OCI-LY7 (cell line): Measurements from ENCODE around the gene STX16. TPM values are rescaled to one million over a fixed set of nuclear protein-coding genes. Genes with fewer than 3 reads are reported as not detected.

ENCODE experiments used
- BruUV-seq: library from RNA; stranded (reverse); fragments of 400-500 nt; replicated peaks from 2 replicates; lab custom pipeline; 2021; lab: Mats Ljungman, UMichigan
- CTCF ChIA-PET: fragments of 300-600 bp; sonication (Branson Sonifier 250); formaldehyde crosslinking; loops from one replicate; lab custom pipeline; 2022; ENCODE audit warnings: antibody characterized with exemption; ENCODE audit not compliant: unreplicated experiment; lab: Charles Lee
- POLR2A ChIA-PET: fragments of 300-600 bp; sonication (Branson Sonifier 250); formaldehyde crosslinking; loops from one replicate; lab custom pipeline; 2022; ENCODE audit warnings: antibody characterized with exemption; lab: Charles Lee
- DNase-seq: peaks from one replicate; pipeline ENCODE4 v3.0.0-alpha.2; 2015; ENCODE audit warnings: low spot score
- H2AFZ ChIP-seq: fragments of 200-600 bp; sonication (generic), shearing (Covaris generic); 2 replicates; pipeline ENCODE4 v1.6.1; 2014; ENCODE audit warnings: mild to moderate bottlenecking, antibody characterized with exemption, low read length, moderate library complexity
- H3K27ac ChIP-seq: fragments of 200-600 bp; sonication (generic); 2 replicates; pipeline ENCODE4 v1.5.1; 2014; ENCODE audit warnings: mixed run types, low read depth, mild to moderate bottlenecking, moderate library complexity, low read length, inconsistent platforms; ENCODE audit not compliant: poor library complexity, severe bottlenecking
- H3K36me3 ChIP-seq: fragments of 200-600 bp; sonication (generic); 2 replicates; pipeline ENCODE4 v1.6.1; 2014; ENCODE audit warnings: mild to moderate bottlenecking, antibody characterized with exemption, low read length, moderate library complexity, mixed read lengths; ENCODE audit not compliant: insufficient read depth
- H3K4me1 ChIP-seq: fragments of 200-600 bp; sonication (generic); 2 replicates; pipeline ENCODE4 v1.5.1; 2014; ENCODE audit warnings: mild to moderate bottlenecking, low read length; ENCODE audit not compliant: insufficient read depth, poor library complexity, severe bottlenecking
- H3K4me2 ChIP-seq: fragments of 200-600 bp; sonication (generic); 2 replicates; pipeline ENCODE4 v1.6.1; 2014; ENCODE audit warnings: mild to moderate bottlenecking, low read length
- H3K4me3 ChIP-seq: fragments of 200-600 bp; sonication (generic); 2 replicates; pipeline ENCODE4 v1.5.1; 2014; ENCODE audit warnings: mild to moderate bottlenecking, low read depth, low read length; ENCODE audit not compliant: poor library complexity, severe bottlenecking
- H3K79me2 ChIP-seq: fragments of 200-600 bp; sonication (generic); 2 replicates; pipeline ENCODE4 v1.6.1; 2016; ENCODE audit warnings: low read depth, mild to moderate bottlenecking, low read length, moderate library complexity, mixed read lengths; ENCODE audit not compliant: insufficient read depth
- H3K9me2 ChIP-seq: fragments of 200-600 bp; sonication (generic); 2 replicates; pipeline ENCODE4 v1.6.1; 2016; ENCODE audit warnings: mild to moderate bottlenecking, low read length, mixed read lengths; ENCODE audit not compliant: insufficient read depth
- H3K9me3 ChIP-seq: fragments of 200-600 bp; sonication (generic); 2 replicates; pipeline ENCODE4 v1.6.1; 2014; ENCODE audit warnings: mild to moderate bottlenecking, mixed run types, low read length, mixed read lengths
- H4K20me1 ChIP-seq: fragments of 200-600 bp; sonication (generic); 2 replicates; pipeline ENCODE4 v1.6.1; 2014; ENCODE audit warnings: mild to moderate bottlenecking, antibody characterized with exemption, low read length, moderate library complexity, mixed read lengths; ENCODE audit not compliant: insufficient read depth
- CTCF ChIP-seq: fragments of 200-600 bp; sonication (generic); conservative IDR thresholded peaks from 2 replicates; pipeline ENCODE4 v1.5.1; 2014; ENCODE audit warnings: mild to moderate bottlenecking, antibody characterized with exemption, low read length, moderate library complexity, mixed read lengths
- EZH2phosphoT487 ChIP-seq: fragments of 200-600 bp; sonication (generic); IDR thresholded peaks from 2 replicates; pipeline ENCODE4 v1.6.1; 2018; ENCODE audit warnings: low read depth, borderline replicate concordance, mild to moderate bottlenecking, mixed run types, antibody characterized with exemption, low read length, moderate library complexity, mixed read lengths
- intact Hi-C: fragments of 100-400 bp; cut with micrococcal nuclease; formaldehyde crosslinking; loops from one replicate; pipeline ENCODE4 v1.10.0; 2022; ENCODE audit not compliant: unreplicated experiment
- total RNA-seq, 2 experiments: library from RNA; depleted of rRNA in 1 of 2; stranded (reverse); fragments of >200 nt in 1 of 2; shearing (Covaris generic) in 1 of 2; gene quantifications; 2 replicates each; pipeline ENCODE4 v1.2.3, GENCODE V29; 2014 to 2022

The STX16 gene
- total RNA-seq, 2 experiments from 2014 or later, result 48.2 to 89.5 TPM

GRCh38 chr20:58622671-58623578, 28.2 kb upstream of the STX16 start:
- Histone ChIP-seq H3K9me3 (no peaks in the 10 kb centered on the region), H3K27ac (no peak overlapping the region), H2AFZ (no peak overlapping the region), H3K79me2 (no peaks in the 10 kb centered on the region), H3K9me2 (no peaks in the 10 kb centered on the region; the same call in 1 of the 2 replicates), H3K4me2 (no peak overlapping the region), H3K36me3 (no peaks in the 10 kb centered on the region), H3K4me1 (no peaks in the 10 kb centered on the region), H3K4me3 (no peak overlapping the region), H4K20me1 (no peaks in the 10 kb centered on the region)
- POLR2A ChIA-PET, result no interaction called here
- DNase-seq, result no peak
- BruUV-seq, result no TSS peak
- intact Hi-C loops, result no loop called here
- CTCF ChIA-PET, result no interaction called here
- no peak for TF ChIP-seq CTCF
- no peak for TF ChIP-seq EZH2phosphoT487

DNA sequence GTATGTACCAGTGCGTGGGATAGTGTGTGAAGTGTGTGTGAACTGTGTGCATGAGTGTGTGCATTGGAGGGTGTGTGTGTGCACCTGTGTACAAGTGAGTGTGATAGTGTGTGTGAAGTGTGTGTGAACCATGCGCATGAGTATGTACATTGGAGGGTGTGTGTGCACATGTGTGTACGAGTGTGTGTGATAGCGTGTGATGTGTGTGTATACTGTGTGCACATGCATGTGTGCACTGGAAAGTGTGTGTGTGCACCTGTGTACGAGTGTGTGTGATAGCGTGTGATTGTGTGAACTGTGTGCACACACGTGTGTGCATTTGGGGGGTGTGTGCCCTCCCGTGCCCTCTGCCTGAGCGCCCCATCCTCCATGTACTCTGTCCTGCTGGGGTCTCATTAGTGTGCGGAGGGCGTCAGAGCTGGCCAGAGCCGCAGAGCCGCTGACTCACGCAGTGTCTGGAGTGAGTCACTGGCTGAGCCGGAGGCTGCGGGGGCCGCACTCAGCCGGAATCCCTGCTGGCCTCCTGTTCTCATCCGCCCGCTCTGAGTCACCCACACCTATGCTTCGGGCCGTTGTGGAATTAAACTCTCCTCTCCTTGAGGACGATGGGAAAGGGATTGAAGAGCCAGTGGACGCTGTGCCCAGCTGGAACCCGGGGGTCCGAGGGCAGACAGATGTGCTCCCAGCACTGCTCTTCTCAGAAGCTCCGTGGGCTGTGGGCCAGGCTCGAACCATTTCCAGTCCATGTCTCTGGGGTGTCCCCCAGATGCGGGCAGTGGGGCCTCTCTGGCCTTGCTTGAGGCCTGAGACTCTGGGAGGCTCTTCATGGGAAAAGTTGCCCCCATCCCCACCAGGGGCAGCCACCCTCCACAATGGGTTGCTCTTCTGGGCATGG, 27.3 kb upstream of the STX16 start:
- no peaks in the 10 kb centered on the region; the same call in 1 of the 2 replicates for H3K9me2 ChIP-seq
- H4K20me1 ChIP-seq, result no peaks in the 10 kb centered on the region
- no peaks in the 10 kb centered on the region for H3K79me2 ChIP-seq
- no peaks in the 10 kb centered on the region for H3K4me1 ChIP-seq
- POLR2A ChIA-PET, result no interaction called here
- no TSS peak for BruUV-seq
- no peak overlapping the region for H2AFZ ChIP-seq
- CTCF ChIA-PET, result no interaction called here
- no peak for TF ChIP-seq EZH2phosphoT487
- TF ChIP-seq CTCF, result no peak
- intact Hi-C loops, result no loop called here
- H3K4me2 ChIP-seq, result no peak overlapping the region
- no peak overlapping the region for H3K4me3 ChIP-seq
- DNase-seq, result no peak
- no peak overlapping the region for H3K27ac ChIP-seq
- H3K9me3 ChIP-seq, result no peaks in the 10 kb centered on the region
- no peaks in the 10 kb centered on the region for H3K36me3 ChIP-seq
